NCI-H1417 treated with DMSO at 0.1 percent for 48 hours (cell line): ENCODE measurements around the gene TANGO6.
"Not testable (repeated sequence)": the region's sequence is repeated elsewhere in the genome, so short reads cannot be mapped to it uniquely, and the experiment has no call there.

Source experiments
- DNase-seq: peaks from one replicate; lab custom pipeline; 2025; lab: John Stamatoyannopoulos, UW

Gene TANGO6

GRCh38 chr16:69119536-69119935 is 276.2 kb downstream of the TANGO6 start:
- DNase-seq, result no peak

DNA sequence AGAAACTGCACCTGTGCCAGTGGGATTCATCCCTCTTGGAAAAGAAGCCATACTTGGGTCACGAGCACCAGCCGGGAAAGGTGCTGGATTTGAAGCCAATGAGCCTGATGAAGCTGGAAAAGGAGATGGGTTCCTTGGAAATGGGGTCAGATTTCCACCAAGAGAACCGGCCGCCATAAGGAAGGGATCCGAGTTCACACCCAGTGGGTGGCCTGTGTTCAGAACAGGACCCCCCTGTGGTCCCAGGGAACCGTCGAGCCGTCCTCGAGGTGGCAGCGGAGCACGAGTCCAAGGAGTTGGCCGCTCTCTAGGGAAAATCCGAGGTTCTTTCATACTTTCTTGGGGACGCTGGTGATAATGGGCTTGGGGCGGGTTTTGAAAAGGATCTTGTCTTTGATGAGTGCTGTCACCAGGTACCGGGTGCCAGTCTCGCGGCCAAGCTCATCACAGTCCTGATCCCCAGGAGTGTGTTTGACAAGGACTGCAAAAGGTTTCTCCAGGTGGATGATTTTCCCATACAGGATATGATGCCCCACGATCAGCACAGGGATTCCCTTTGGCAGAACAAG is 276.8 kb downstream of the TANGO6 start:
- no peak for DNase-seq

DNA sequence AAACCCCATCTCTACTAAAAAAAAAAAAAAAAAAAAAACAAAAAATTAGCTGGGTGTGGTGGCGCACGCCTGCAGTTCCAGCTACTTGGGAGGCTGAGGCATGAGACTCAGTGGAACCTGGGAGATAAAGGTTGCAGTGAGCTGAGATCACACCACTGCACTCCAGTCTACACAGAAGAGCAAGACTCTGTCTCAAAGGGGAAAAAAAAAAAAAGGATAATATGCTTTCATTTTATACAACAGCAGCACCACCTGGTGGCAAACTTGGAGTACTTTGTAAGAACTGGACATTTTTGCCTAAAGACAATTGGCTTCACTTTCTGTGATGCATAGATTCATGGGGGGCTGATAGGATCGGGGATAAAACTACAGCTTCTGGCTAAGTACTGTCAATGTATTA is 280.6 kb downstream of the TANGO6 start:
- DNase-seq, result peak; percentile 20

DNA sequence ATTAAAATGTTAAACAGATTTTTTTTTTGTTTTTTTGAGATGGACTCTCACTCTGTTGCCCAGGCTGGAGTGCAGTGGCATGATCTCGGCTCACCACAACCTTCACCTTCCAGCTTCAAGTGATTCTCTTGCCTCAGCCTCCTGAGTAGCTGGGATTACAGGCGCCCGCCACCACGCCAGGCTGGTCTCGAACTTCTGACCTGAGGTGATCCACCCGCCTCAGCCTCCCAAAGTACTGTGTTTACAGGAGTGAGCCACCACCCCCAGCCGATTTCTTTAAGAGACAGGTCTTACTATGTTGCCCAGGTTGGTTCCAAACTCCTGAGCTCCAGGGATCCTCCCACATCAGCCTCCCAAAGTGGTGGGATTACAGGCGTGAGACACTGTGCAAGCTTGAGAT is 281.1 kb downstream of the TANGO6 start:
- DNase-seq, result not testable (repeated sequence)

DNA sequence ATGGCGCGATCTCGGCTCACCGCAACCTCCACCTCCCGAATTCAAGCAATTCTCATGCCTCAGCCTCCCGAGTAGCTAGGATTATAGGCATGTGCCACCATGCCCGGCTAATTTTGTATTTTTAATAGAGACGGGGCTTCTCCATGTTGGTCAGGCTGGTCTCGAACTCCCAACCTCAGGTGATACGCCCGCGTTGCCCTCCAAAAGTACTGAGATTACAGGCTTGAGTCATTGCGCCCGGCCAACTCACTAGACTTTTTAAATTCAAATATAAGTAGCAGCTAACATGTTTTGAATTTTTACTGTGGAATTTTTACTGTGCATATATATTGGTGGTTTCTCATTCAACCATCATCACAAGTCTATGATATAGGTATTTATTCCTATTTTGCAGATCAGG is 281.6 kb downstream of the TANGO6 start:
- not testable (repeated sequence) for DNase-seq

- no peak for DNase-seq
Observed at GRCh38 chr16:69126221-69126620, 282.9 kb downstream of the TANGO6 start.

DNA sequence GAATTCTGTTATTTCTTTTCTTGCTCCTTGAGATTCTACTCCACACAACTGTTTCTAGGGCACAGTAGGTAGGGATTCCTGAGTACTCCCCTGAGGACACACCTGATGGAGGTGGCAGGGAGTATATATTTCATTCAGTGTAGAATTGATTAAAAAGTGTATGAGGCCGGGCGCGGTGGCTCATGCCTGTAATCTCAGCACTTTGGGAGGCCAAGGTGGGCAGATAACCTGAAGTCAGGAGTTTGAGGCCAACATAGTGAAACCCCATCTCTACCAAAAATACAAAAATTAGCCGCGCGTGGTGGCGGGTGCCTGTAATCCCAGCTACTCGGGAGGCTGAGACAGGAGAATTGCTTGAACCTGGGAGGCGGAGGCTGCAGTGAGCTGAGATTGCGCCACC is 283.5 kb downstream of the TANGO6 start:
- not testable (repeated sequence) for DNase-seq

DNA sequence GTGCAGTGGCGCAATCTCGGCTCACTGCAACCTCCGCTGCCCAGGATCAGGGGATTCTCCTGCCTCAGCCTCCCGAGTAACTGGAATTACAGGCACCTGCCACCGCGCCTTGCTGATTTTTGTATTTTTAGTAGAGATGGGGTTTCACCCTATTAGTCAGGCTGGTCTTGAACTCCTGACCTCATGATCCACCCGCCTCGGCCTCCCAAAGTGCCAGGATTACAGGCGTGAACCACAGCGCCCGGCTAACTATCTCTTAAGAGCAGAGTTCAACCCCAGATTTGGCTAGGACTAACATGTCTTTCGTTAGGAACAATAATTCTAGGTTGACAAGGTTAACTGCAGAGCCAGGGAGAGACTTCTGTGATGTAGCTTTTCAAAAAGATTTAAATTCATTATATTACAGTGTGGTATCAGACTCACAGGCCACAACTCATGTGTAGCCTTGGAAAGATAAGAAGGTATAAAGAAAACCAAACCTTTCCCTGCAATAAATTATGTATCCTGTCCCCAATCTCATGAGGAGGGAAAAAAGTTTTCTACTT is 284.7 kb downstream of the TANGO6 start:
- DNase-seq, result no peak

DNA sequence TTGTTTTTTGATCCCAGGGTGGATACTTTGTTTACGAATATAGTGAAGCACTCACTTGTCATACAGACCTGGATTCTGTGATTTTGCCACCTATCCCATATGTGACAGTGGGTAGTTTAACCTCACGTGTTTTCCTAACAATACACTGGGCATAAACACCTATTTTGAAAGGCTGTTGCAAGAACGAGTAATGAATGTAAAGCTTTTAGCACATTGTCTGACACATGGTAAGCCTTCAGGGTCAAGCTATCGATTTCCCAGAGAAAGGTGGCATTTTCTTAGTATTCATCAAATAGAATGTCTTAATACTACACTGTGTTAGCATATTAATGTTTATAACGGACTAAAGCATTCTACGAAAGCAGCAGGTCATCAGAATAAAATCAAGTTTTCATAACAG is 287.1 kb downstream of the TANGO6 start:
- no peak for DNase-seq

DNA sequence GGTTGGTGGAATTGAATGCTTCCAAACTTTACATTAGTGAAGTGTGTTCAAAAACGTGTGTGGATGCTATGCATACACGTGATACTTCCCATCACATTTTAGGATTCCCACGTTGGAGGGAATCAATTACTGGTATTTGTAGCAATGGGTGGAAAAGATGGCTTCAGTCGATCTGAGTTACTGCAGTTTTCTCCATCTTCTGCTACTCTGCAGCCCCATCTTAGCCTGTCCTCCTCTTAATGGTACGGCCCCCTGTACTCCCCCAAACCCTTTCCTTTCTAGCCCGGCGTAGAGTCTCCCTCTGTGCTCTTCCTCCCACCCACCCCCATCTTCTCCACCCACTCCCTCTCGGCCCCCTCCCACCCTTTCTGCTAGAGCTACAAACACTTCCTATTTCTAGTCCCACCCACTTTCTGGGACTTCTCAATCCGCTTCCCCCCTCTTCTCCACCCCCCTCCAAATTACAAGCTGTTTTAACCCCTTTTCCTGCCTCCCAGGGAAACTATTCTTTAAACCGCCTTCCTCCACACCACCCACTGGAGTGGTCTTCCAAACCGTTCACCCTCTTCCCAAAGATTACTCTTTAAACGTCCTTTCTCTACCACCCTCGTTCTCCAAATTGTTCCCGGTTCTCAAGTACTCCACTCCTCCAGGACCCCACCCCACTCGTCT is 288.0 kb downstream of the TANGO6 start:
- no peak for DNase-seq

DNA sequence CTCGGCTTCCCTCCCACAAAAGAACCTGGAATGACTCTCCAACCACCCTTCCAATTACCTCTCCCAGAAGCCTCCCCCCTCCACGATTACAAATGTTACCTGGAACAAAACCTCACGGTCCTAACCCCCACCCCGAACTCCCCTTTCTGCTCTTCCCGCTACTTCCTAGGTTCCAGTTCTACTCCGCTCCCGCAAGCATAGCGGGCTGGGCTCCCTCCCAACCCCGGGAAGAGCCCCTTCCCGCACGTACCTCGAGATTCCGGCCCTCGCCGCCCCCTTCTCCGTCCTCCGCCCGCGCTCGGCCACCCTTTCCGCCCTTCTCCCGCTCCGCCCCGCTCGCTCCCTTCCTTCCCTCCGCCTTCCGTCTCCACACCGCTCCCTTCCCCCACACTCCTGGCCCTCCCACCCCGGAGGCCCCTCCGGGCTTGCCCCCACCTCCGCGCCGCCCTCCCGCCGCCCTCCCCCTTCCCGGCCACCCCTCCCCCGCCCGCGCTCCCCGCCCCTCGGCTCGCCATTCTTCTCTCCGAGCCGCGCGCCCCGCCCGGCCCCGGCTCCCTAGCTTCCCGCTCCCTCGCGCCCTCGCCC is 288.6 kb downstream of the TANGO6 start:
- DNase-seq, result peak; percentile 6

DNA sequence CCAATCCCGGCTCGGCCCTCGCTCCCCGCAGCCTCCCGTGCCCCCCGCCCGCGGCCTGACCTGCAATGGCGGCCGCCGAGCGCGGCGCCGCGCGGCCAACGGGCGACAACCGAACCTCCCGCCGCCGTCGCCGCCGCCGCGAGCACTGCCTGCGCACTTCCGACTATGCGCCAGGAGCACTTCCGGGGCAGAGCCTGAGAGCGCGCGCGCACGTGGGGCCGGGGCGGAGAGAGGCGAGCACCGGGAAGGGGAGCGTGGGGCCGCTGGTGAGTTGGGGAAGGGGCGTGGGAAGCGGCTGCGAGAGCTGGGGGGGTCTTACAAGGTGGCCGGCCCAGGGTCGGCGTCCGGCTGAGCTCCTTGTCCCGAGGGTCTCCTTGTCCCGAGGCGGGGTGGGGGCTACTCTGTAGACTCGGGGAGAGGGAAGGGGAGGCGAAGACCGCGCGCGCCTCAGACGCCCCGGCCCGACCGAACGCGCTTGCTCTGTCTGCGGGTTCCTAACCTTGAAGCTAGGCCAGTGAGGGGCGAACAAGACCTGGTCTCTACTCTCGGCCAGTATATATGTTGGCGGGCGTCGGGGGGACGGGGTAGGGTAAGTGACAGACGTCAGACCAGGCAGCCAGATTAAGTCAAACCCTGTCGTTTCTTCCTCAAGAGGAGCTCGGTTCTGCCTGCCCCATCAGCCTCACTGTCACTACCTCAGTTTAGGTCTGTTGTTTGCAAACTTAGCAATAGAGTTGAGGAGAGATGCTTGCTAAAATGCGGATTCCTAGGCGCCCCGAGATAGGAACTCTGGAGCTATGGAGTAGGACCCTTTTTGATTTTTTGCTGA is 289.3 kb downstream of the TANGO6 start, which contains the start of the genes CHTF8 and UTP4:
Gene CHTF8 (minus strand): TSS at position 165 of the 829 bp plus-strand sequence. CDS start 11,130 bp downstream, outside the sequence.
Gene UTP4 (plus strand): TSS at position 226 of the 829 bp plus-strand sequence. CDS start 811 bp downstream, outside the sequence.
- no peak for DNase-seq

DNA sequence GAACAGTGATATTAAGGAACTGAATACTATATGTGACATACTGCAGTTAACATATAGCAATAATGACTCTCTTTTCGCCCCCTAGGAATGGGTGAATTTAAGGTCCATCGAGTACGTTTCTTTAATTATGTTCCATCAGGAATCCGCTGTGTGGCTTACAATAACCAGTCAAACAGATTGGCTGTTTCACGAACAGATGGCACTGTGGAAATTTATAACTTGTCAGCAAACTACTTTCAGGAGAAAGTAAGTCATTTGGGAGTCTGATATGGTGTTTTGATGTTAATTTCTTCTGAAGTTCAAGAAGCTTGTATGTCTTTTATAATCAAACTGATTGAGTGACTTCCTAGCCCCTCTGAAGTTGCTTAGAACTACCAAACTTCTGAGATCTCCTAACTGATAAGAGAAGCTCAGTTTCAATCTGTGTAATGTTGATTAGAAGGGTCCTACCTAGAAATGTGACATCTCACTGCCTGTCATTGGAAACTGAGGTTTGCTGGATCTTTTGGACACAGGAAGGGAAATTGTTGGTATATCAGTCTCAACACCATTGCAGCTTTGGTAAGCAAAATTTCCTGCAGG is 290.1 kb downstream of the TANGO6 start:
- no peak for DNase-seq
